Prostate gland (tissue), 2 donors: Measurements from ENCODE around the gene RUNX2. TPM values are rescaled to one million over a fixed set of nuclear protein-coding genes. Genes with fewer than 3 reads are reported as not detected.

Experiments used
- DNase-seq: peaks from one replicate; pipeline ENCODE4 v3.0.0-alpha.2; 2019; ENCODE audit warnings: low spot score
- H3K27ac ChIP-seq, 2 donors: fragments of 200-600 bp; sonication (generic); 2 replicates each; pipeline ENCODE4 v1.5.1; 2017 to 2019
- H3K27me3 ChIP-seq: fragments of 200-600 bp; sonication (generic); replicated peaks from 2 replicates; pipeline ENCODE4 v1.5.1; 2019; ENCODE audit not compliant: insufficient read depth
- H3K36me3 ChIP-seq, 2 donors: fragments of 200-600 bp; sonication (generic); 1 replicate in 1 of 2; 2 replicates in 1 of 2; pipeline versions ENCODE4 v1.5.1 to v1.8.1; 2017 to 2019
- H3K4me1 ChIP-seq: fragments of 200-600 bp; sonication (generic); replicated peaks from 2 replicates; pipeline ENCODE4 v1.5.1; 2019
- H3K4me3 ChIP-seq, 2 donors: fragments of 200-600 bp; sonication (generic); 2 replicates each; pipeline ENCODE4 v1.5.1; 2017 to 2019
- H3K9me3 ChIP-seq: fragments of 200-600 bp; sonication (generic); 2 replicates; pipeline ENCODE4 v1.5.1; 2017
- CTCF ChIP-seq, 4 experiments: fragments of 200-600 bp in 2 of 4; fragments of 450-650 bp in 2 of 4; sonication (generic) in 2 of 4; IDR thresholded peaks; 1 replicate in 3 of 4; 2 replicates in 1 of 4; pipeline ENCODE4 v1.5.1; 2016 to 2019; ENCODE audit warnings: antibody characterized with exemption in 4 of 4, mild to moderate bottlenecking in 2 of 4, moderate library complexity in 2 of 4
- POLR2A ChIP-seq: fragments of 450-650 bp; IDR thresholded peaks from one replicate; pipeline ENCODE4 v1.6.1; 2016; ENCODE audit warnings: antibody characterized with exemption, mild to moderate bottlenecking
- POLR2AphosphoS5 ChIP-seq: sonication (generic); formaldehyde crosslinking; IDR thresholded peaks from one replicate; pipeline ENCODE4 v1.6.1; 2017; ENCODE audit warnings: antibody characterized with exemption
- WGBS: methylation state at CpG from one replicate; pipeline ENCODE4 v1.1.5; 2018; 5-methylcytosine and 5-hydroxymethylcytosine counted together
- intact Hi-C: fragments of 100-400 bp; cut with DNase I; formaldehyde crosslinking; loops from one replicate; pipeline ENCODE4 v1.14.2; 2022
- total RNA-seq, 2 donors: library from RNA; depleted of rRNA; stranded (reverse); fragments of >200 nt; gene quantifications; one replicate each; pipeline ENCODE4 v1.1.0, GENCODE V29; 2016

RUNX2 gene
- total RNA-seq, 2 donors from 2014 or later, result 9.2 to 10.7 TPM

GRCh38 chr6:45507186-45507585 is 179.1 kb downstream of the RUNX2 start:
- Histone ChIP-seq H3K4me3 (no peak overlapping the region), H3K4me1 (no peaks in the 10 kb centered on the region), H3K27ac (no peak overlapping the region), H3K9me3 (no peaks in the 10 kb centered on the region), H3K36me3 (peaks cover 0 to 3% of the 10 kb centered on the region in 2 donors), H3K27me3 (no peaks in the 10 kb centered on the region)
- 96% methylated on average over 3 of the region's 3 CpGs for WGBS
- DNase-seq, result no peak
- TF ChIP-seq POLR2AphosphoS5 (no peak), POLR2A (no peak), CTCF (IDR thresholded peaks at IDR 0.05) (no peak)
- intact Hi-C loops, result no loop called here

GRCh38 chr6:45509426-45509825 is 181.3 kb downstream of the RUNX2 start:
- intact Hi-C loops, result no loop called here
- no peak overlapping the region for H3K4me3 ChIP-seq
- no peak for DNase-seq
- H3K4me1 ChIP-seq, result no peaks in the 10 kb centered on the region
- H3K27me3 ChIP-seq, result no peaks in the 10 kb centered on the region
- H3K27ac ChIP-seq, result no peak overlapping the region
- peaks cover 0 to 3% of the 10 kb centered on the region in 2 donors for H3K36me3 ChIP-seq
- TF ChIP-seq POLR2AphosphoS5 (no peak), CTCF (IDR thresholded peaks at IDR 0.05) (no peak), POLR2A (no peak)
- WGBS, result 97% methylated on average over 4 of the region's 4 CpGs
- no peaks in the 10 kb centered on the region for H3K9me3 ChIP-seq

GRCh38 chr6:45512717-45513116 is 184.6 kb downstream of the RUNX2 start:
- Histone ChIP-seq H3K27ac (no peak overlapping the region), H3K27me3 (no peaks in the 10 kb centered on the region), H3K4me3 (no peak overlapping the region), H3K36me3 (peaks cover 0 to 3% of the 10 kb centered on the region in 2 donors), H3K4me1 (no peaks in the 10 kb centered on the region), H3K9me3 (no peaks in the 10 kb centered on the region)
- WGBS, result 82% methylated on average over 3 of the region's 3 CpGs
- intact Hi-C loops, result no loop called here
- no peak for DNase-seq
- TF ChIP-seq POLR2A (no peak), CTCF (IDR thresholded peaks at IDR 0.05) (no peak), POLR2AphosphoS5 (no peak)

GRCh38 chr6:45513213-45513618 is 185.1 kb downstream of the RUNX2 start:
- no peak overlapping the region for H3K27ac ChIP-seq
- H3K4me3 ChIP-seq, result no peak overlapping the region
- no peak for DNase-seq
- no peaks in the 10 kb centered on the region for H3K4me1 ChIP-seq
- H3K36me3 ChIP-seq, result peaks cover 0 to 3% of the 10 kb centered on the region in 2 donors
- H3K27me3 ChIP-seq, result no peaks in the 10 kb centered on the region
- H3K9me3 ChIP-seq, result no peaks in the 10 kb centered on the region
- WGBS, result 86% methylated on average over 9 of the region's 9 CpGs
- intact Hi-C loops, result no loop called here
- TF ChIP-seq POLR2AphosphoS5 (no peak), POLR2A (no peak), CTCF (IDR thresholded peaks at IDR 0.05) (no peak)

- H3K36me3 ChIP-seq, result no peaks in the 10 kb centered on the region
- no peak for DNase-seq
- H3K9me3 ChIP-seq, result no peaks in the 10 kb centered on the region
- intact Hi-C loops, result no loop called here
- H3K4me3 ChIP-seq, result no peak overlapping the region
- no peak overlapping the region for H3K27ac ChIP-seq
- TF ChIP-seq POLR2AphosphoS5 (no peak), POLR2A (no peak), CTCF (IDR thresholded peaks at IDR 0.05) (no peak)
- no peaks in the 10 kb centered on the region for H3K27me3 ChIP-seq
- WGBS, result 100% methylated on average over 4 of the region's 4 CpGs
- no peaks in the 10 kb centered on the region for H3K4me1 ChIP-seq
Observed at GRCh38 chr6:45513843-45514242, 185.7 kb downstream of the RUNX2 start.
